K562 (cell line): Measurements from ENCODE around the gene GLYATL3. TPM values are rescaled to one million over a fixed set of nuclear protein-coding genes. Genes with fewer than 3 reads are reported as not detected.

Experiments
- ATAC-seq: fragments of 200-7000 bp; cut with Tn5 transposase; 3 replicates; pipeline ENCODE4 v1.9.1; 2020; ENCODE audit warnings: moderate library complexity
- BruUV-seq: library from RNA; stranded (reverse); fragments of 400-500 nt; replicated peaks from 2 replicates; lab custom pipeline; 2021; lab: Mats Ljungman, UMichigan
- CTCF ChIA-PET: fragments of 300-600 bp; formaldehyde crosslinking; extraction: SDS; loops from one replicate; lab custom pipeline; 2021; ENCODE audit warnings: low intra/inter-chr PET ratio; lab: Yijun Ruan, JAX
- POLR2A ChIA-PET: fragments of 300-600, 350-650 bp; sonication (Branson Sonifier 250); formaldehyde crosslinking; extraction: SDS; loops from one replicate; lab custom pipeline; 2021; ENCODE audit warnings: antibody characterized with exemption, inconsistent platforms; lab: Yijun Ruan, JAX
- DNase-seq, 4 experiments: peaks; one replicate each; pipeline versions ENCODE4 v3.0.0 to v3.0.0-alpha.2; 2011 to 2018; ENCODE audit warnings: low spot score in 3 of 4, mixed read lengths in 3 of 4; ENCODE audit errors: extremely low read depth in 1 of 4
- FAIRE-seq: peaks from 2 replicates; lab custom pipeline; 2011; peaks lifted over from hg19 to GRCh38; lab: Jason Lieb, UNC
- H2AFZ ChIP-seq: 2 replicates; pipeline ENCODE4 v1.6.0; 2011; ENCODE audit warnings: low read depth, low read length, control low read depth, inconsistent platforms
- H3K27ac ChIP-seq: fragments of 200-600 bp; 3 replicates; pipeline ENCODE4 v1.8.0; 2011; ENCODE audit warnings: low read depth, mild to moderate bottlenecking, control low read depth, inconsistent platforms, low read length, moderate library complexity, mixed read lengths; ENCODE audit errors: extremely low read depth
- H3K27me3 ChIP-seq, 2 experiments: fragments of 300-600 bp in 1 of 2; 2 replicates in 1 of 2; 3 replicates in 1 of 2; pipeline versions ENCODE4 v1.6.0 to v1.8.0; 2011; ENCODE audit warnings: inconsistent platforms in 2 of 2, low read length in 2 of 2, mild to moderate bottlenecking in 1 of 2, mixed read lengths in 1 of 2, moderate library complexity in 1 of 2; ENCODE audit not compliant: control insufficient read depth in 2 of 2, insufficient read depth in 2 of 2
- H3K36me3 ChIP-seq: fragments of 300-600 bp; 3 replicates; pipeline ENCODE4 v1.8.0; 2011; ENCODE audit warnings: mild to moderate bottlenecking, low read length, inconsistent platforms; ENCODE audit not compliant: control insufficient read depth, insufficient read depth
- H3K4me1 ChIP-seq, 2 experiments: fragments of 200-600 bp in 1 of 2; replicated peaks in 1 of 2; 2 replicates in 1 of 2; 3 replicates in 1 of 2; pipeline versions ENCODE4 v1.5.1 to v1.8.0; 2011; ENCODE audit warnings: inconsistent platforms in 2 of 2, low read length in 2 of 2, mild to moderate bottlenecking in 1 of 2, mixed read lengths in 1 of 2, moderate library complexity in 1 of 2; ENCODE audit not compliant: control insufficient read depth in 2 of 2, insufficient read depth in 2 of 2
- H3K4me2 ChIP-seq: 2 replicates; pipeline ENCODE4 v1.6.1; 2011; ENCODE audit warnings: low read length, control low read depth, inconsistent platforms, mixed read lengths; ENCODE audit not compliant: insufficient read depth
- H3K4me3 ChIP-seq: fragments of 200-600 bp; sonication (generic), shearing (Covaris generic); 2 replicates; pipeline ENCODE4 v1.5.1; 2016; ENCODE audit warnings: control low read depth, inconsistent platforms
- H3K79me2 ChIP-seq: fragments of 200-600 bp; 3 replicates; pipeline ENCODE4 v1.8.0; 2011; ENCODE audit warnings: low read length, inconsistent platforms; ENCODE audit not compliant: control insufficient read depth, insufficient read depth
- H3K9ac ChIP-seq, 2 experiments: 2 replicates each; pipeline versions ENCODE4 v1.6.0 to v1.6.1; 2011; ENCODE audit warnings: low read depth in 2 of 2, low read length in 2 of 2, control low read depth in 1 of 2, inconsistent platforms in 1 of 2, mild to moderate bottlenecking in 1 of 2, mixed read lengths in 1 of 2; ENCODE audit not compliant: insufficient read depth in 1 of 2
- H3K9me1 ChIP-seq: one replicate; pipeline ENCODE4 v1.6.0; 2011; ENCODE audit warnings: inconsistent platforms, mild to moderate bottlenecking, low read length, moderate library complexity; ENCODE audit not compliant: control insufficient read depth, insufficient read depth
- H3K9me3 ChIP-seq: replicated peaks from 2 replicates; pipeline ENCODE4 v1.5.1; 2011; ENCODE audit warnings: low read depth, low read length, inconsistent platforms; ENCODE audit not compliant: control insufficient read depth, insufficient read depth
- H4K20me1 ChIP-seq: replicated peaks from 2 replicates; pipeline ENCODE4 v1.6.1; 2011; ENCODE audit warnings: low read length, inconsistent platforms, mixed read lengths; ENCODE audit not compliant: control insufficient read depth, insufficient read depth
- ATF6 ChIP-seq: sonication (generic); formaldehyde crosslinking; IDR thresholded peaks from 2 replicates; pipeline ENCODE4 v1.4.0; 2020; ENCODE audit warnings: mild to moderate bottlenecking, missing genetic modification reagents
- BDP1 ChIP-seq: IDR thresholded peaks from 3 replicates; pipeline ENCODE4 v1.6.1; 2011; ENCODE audit not compliant: insufficient read length, insufficient read depth
- DEAF1 ChIP-seq: fragments of 450-650 bp; formaldehyde crosslinking; IDR thresholded peaks from 2 replicates; pipeline ENCODE4 v1.4.0; 2020; ENCODE audit warnings: mild to moderate bottlenecking, moderate library complexity
- HDAC2 ChIP-seq: fragments of 450-650 bp; IDR thresholded peaks from 2 replicates; pipeline ENCODE4 v1.6.1; 2016; ENCODE audit warnings: mild to moderate bottlenecking
- HNRNPUL1 ChIP-seq: fragments of 200-400 bp; formaldehyde crosslinking; IDR thresholded peaks from 2 replicates; pipeline ENCODE4 v1.6.1; 2017; ENCODE audit warnings: low read length
- TBL1XR1 ChIP-seq, 2 experiments: IDR thresholded peaks; 2 replicates each; pipeline ENCODE4 v1.6.1; 2012; ENCODE audit warnings: improper control_type of control experiment in 2 of 2, low read length in 2 of 2, mild to moderate bottlenecking in 1 of 2
- U2AF1 ChIP-seq: fragments of 200-400 bp; formaldehyde crosslinking; optimal IDR thresholded peaks from 2 replicates; pipeline ENCODE3; 2017; ENCODE audit warnings: mild to moderate bottlenecking, low read depth, low read length, moderate library complexity
- WGBS: fragments of 100-300 bp; shearing (Covaris generic); methylation state at CpG from one replicate; pipeline ENCODE4 v1.1.6; 2016; ENCODE audit warnings: low coverage, mixed read lengths; ENCODE audit not compliant: insufficient coverage; ENCODE audit errors: missing lambda C conversion rate; 5-methylcytosine and 5-hydroxymethylcytosine counted together
- in situ Hi-C: fragments of 300-500 bp; cut with MboI; formaldehyde crosslinking; loops from 4 replicates; pipeline ENCODE4 v1.15.0; 2018; ENCODE audit warnings: inconsistent platforms, mixed read lengths
- intact Hi-C: fragments of 100-400 bp; cut with micrococcal nuclease; formaldehyde crosslinking; loops from 2 replicates; pipeline ENCODE4 v1.14.2; 2022
- polyA plus RNA-seq, 8 experiments: library from polyadenylated mRNA; depleted of rRNA in 4 of 8; stranded (reverse) in 5 of 8; unstranded in 3 of 8; fragments of >200 nt; fragmentation: Nextera tagmentation in 2 of 8; fragmentation: Illumina TruSeq in 1 of 8; extraction: Ambion mirVana in 2 of 8; extraction: Trizol in 1 of 8; gene quantifications; 2 replicates each; pipeline versions ENCODE4 v1.2.1 to v1.2.3, GENCODE V29; 2011 to 2014; ENCODE audit warnings: inconsistent platforms in 1 of 8, missing spikeins in 1 of 8
- total RNA-seq, 7 experiments: library from RNA; depleted of rRNA in 6 of 7; stranded (reverse); fragments of >200 nt in 6 of 7; fragmentation: Illumina TruSeq in 2 of 7; extraction: Trizol in 2 of 7; gene quantifications; 2 replicates each; pipeline versions ENCODE4 v1.2.1 to v1.2.3, GENCODE V29; 2011 to 2021; ENCODE audit warnings: low replicate concordance in 1 of 7

The GLYATL3 gene
- total and polyA plus RNA-seq, 9 of the 15 experiments (the other 6 are each of a cell fraction or from before 2014, with no cell fraction given): not detected

- no peaks in the 10 kb centered on the region for H3K36me3 ChIP-seq
- H3K9me1 ChIP-seq: no peaks in the 10 kb centered on the region
- no peak overlapping the region for H2AFZ ChIP-seq
- H3K4me2 ChIP-seq: no peak overlapping the region
- H3K4me1 ChIP-seq: no peaks in the 10 kb centered on the region
- no peak overlapping the region for H3K4me3 ChIP-seq
- WGBS: 41% methylated on average over 8 of the region's 8 CpGs
- no peak overlapping the region for H3K27ac ChIP-seq
- ChIA-PET POLR2A (interaction anchor here (0.5 kb wide), 1 partner anchor 536 kb away, joined by 3 read pairs; no protein-coding TSS in a partner anchor), CTCF (no interaction called here)
- H3K27me3 ChIP-seq: no peaks in the 10 kb centered on the region
- BruUV-seq: no TSS peak
- ATAC-seq (no peak), DNase-seq (no peak), FAIRE-seq (no peak)
- no peaks in the 10 kb centered on the region for H4K20me1 ChIP-seq
- H3K9ac ChIP-seq: no peak overlapping the region
- H3K79me2 ChIP-seq: no peaks in the 10 kb centered on the region
- H3K9me3 ChIP-seq: no peaks in the 10 kb centered on the region
- intact Hi-C loops (no loop called here), in situ Hi-C loops (no loop called here)
- TF ChIP-seq ATF6 (CRISPR knock-in tag): no peak
- TF ChIP-seq DEAF1 (CRISPR knock-in tag): no peak
- no peak for TF ChIP-seq HDAC2
- no peak for TF ChIP-seq TBL1XR1 (IDR thresholded peaks at IDR 0.05; ENCODE audit: low read length in 2 of 2)
- no peak for TF ChIP-seq HNRNPUL1
- no peak for TF ChIP-seq BDP1
- no peak for TF ChIP-seq U2AF1
Measured at GRCh38 chr6:49514571-49515484, 15.1 kb downstream of the GLYATL3 start.
